GM21723 (cell line): ENCODE measurements around the gene RBM48.
"Not testable (repeated sequence)": the region's sequence is repeated elsewhere in the genome, so short reads cannot be mapped to it uniquely, and the experiment has no call there.

ENCODE experiments used
- ATAC-seq: cut with Tn5 transposase; IDR thresholded peaks from one replicate; pipeline ENCODE4 v1.9.1; 2021; ENCODE audit warnings: mild to moderate bottlenecking, moderate library complexity; ENCODE audit not compliant: unreplicated experiment

RBM48 gene

DNA sequence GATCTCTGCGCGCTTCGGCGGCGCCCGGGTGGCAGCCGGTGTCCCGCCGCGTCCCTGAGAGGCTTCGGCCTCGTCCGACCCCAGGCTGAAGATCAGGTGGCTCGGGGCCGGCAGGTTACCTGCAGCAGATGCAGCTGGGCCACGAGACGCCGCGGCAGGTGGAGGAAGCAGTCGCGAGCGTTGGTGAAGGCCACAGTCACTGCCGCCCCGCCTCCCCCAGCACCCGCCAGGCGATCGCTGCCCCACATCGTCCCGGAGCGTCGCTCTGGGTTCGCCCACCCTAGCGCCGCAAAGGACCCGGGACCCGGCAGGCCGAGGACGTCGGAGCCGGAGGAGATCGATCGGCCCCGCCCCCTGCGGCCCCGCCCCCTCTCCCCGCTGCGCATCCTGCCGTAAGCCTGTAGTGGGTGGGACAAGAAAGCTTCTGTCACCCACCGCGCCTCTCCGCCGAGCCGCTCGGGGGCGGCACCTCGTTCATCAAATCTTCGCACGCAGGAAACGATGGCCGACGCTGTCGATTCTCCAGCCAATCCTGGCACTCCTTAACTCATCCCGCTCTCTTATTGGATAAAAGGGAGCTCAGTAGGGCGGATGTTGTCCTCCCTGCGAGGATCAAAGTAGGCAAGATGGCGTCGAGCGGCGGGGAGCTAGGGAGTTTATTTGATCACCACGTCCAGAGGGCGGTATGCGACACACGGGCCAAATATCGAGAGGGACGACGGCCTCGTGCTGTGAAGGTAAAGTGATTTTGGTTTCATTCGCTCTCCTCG is at the start of gene RBM48, which contains the start of gene PEX1:
Gene RBM48, plus strand, starts transcription at position 608 of the 770 bp plus-strand sequence. Its CDS starts 19 bp downstream, at position 627.
Gene PEX1, minus strand, starts transcription at position 333 of the 770 bp plus-strand sequence. Its CDS starts 85 bp downstream, at position 248.
- peak; percentile 94 for ATAC-seq

GRCh38 chr7:92479146-92479545 is 49.4 kb upstream of the RBM48 start:
- not testable (repeated sequence) for ATAC-seq

DNA sequence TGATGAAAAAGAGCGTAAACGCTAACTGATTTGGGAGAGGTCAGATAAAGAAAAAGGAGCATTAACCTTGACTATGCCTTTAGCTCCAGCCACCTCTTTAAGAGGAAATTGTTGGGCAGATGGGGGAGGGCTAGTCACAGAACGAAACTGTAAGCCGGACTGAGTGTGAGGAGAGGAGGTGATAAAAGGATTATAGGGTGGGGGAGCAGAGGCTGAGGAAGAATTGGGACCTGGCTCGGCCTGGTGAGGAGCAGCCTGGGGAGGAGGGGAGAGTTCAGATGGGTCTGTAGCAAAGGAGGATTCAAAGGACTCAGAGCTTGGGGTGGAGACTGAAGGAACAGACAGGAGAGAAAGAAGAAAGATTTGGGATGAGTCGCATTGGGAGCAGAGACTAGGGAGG is 45.0 kb upstream of the RBM48 start:
- ATAC-seq, result not testable (repeated sequence)

DNA sequence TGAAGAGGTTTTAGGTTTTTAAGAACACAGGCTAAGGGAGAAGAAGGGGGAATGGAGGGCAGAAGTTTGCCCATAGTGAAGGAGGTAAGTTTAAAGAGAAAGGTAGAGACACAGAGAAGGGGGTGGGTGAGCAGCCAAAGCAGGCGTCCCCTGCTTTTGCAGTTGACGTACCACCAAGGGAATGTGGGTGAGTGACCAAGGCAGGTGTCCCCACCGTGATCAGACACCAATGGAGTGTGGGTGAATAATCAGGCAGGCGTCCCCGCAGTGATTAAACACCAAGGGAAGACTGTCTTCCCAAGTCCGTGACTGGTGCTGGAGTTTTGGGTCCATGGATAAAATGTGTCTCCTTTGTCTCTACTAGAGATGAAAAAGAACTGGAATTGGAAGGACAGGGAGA is 44.4 kb upstream of the RBM48 start:
- ATAC-seq, result not testable (repeated sequence)

DNA sequence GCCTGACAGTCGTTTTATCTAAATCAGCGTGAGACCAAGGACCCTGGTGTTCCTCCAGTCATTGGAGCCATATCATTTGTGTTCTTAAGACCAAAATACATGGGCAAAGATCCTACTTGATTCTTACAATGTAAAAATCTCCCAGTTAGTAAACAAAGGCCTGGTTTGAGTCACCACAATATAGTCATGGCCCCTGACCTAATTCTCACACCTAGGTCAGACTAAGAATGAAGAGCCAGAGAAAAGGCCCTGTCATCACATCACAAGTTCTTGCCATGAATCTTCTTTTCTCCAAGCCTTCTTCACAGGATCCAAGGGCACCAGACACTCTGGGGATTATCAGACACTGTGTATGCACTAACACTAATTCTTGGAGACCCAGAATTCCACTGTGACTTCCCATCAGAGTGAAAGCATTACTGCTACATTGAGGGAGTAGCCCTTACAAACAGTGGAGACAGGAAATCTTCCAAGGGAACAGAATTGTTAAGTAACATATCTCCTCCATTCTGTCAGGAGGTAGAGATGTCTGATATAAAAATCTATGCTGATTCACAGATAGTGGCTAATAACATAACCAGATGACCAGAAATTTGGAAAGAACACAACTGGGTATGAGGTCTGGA is 43.2 kb upstream of the RBM48 start:
- ATAC-seq, result no peak

GRCh38 chr7:92485974-92486373 is 42.6 kb upstream of the RBM48 start:
- no peak for ATAC-seq

DNA sequence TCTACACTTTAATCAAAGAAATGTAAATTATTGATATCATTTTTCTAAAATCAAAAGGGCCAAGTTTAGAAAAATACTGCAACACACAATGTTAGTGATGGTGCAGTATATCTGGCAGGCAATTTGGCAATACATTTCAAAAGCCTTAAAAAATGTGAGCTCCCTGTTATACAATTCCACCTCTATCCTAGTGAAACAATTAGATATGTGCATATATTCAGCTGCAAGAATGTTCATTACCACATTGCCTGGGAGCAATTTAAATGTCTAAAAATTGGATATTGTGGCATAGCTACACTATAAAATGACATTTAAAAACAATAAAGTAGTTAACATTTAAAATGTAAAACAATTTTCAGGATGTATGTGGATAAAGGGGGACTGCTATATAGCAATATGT is 40.8 kb upstream of the RBM48 start:
- ATAC-seq, result no peak

DNA sequence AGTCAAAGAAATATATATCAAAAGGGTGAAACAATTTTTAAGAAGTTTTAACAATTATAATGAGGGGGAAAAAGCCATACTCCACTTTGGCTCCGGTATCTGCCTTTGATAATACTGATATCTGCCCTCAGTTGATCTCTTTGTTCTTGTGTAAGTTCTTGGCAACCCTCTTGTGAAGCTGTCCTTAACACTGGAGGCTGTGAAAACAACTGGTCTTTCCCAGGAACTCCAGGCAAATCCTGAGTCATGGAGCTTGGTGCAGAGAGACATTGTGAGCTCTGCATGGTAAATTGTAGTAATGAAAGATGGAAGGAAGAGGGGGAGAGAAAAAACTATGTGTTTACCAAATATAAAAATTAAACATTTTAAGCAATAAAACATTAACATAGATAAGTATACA is 39.0 kb upstream of the RBM48 start:
- no peak for ATAC-seq

DNA sequence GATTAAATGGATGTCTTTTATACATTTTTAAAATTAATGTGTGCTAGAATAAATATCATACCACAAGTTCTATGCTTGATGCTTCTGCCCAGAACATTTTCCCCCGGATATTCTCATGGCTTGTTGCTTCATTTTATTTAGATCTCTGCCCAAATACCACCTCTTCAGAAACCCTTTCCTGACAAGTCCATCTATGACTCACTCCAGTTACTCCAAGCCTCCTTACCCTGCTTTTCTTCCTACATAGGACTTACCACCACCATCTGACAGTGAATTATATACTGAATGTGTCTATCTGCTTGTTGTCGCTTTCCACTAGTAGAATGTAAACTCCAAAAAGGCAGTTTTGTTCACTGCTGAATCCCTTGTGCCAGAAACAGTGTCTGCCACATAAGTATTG is 31.7 kb upstream of the RBM48 start:
- no peak for ATAC-seq

- no peak for ATAC-seq
Measured at GRCh38 chr7:92498557-92498956, 30.0 kb upstream of the RBM48 start.

GRCh38 chr7:92503767-92504166 is 24.8 kb upstream of the RBM48 start:
- ATAC-seq, result no peak

DNA sequence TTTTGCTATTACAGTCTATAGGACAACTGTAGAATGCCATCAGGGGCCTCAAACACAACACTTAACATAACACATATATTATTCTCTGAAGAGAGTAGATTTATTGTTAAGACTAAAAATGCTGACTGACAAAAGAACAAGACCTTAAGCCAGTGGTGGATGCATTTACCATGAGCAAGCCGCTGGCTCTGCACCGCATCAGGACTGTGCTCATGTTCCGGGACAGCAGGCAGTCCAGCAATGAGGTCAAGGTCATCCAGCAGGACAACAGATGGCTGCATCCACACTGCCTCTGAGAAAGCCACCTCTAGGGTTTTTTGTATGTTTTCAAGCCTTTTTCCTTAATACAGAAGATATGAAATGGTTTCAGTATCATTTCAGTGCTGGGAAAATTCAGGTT is 24.0 kb upstream of the RBM48 start:
- no peak for ATAC-seq

DNA sequence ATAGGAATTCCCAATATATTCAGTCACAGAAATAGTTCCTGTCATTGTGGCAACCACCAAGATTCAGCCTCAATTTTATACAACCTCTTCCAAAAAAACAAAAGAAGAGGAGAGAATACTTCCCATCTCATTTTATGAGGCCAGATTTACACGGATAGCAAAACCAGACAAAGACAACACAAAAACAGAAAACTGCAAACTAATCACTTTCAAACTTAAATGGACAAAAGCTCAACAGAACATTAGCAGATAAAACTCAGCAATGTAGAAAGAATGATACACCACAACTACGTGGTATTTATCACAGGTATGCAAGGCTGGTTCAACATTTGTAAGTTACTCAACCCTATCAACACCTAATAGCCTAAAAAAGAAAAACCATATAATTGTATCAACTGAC is 22.2 kb upstream of the RBM48 start:
- ATAC-seq, result no peak

DNA sequence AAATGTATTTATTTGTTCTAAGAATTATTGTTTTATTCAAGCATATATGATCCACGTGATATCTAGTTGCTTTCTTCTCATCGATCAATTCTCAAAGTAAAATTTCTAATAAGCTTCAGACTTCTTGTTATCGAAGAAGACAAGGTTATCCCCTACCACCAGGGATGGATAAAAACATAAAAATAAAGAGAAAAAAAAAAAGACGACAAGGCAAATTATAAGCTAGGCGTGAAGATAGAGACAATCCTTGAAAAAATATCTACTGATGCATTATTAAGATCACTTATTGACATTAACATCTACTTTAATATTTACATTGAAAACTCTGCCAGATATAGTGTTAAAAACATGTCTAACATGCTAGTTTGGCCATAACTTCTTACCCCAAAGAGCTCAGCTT is 19.6 kb upstream of the RBM48 start:
- no peak for ATAC-seq

DNA sequence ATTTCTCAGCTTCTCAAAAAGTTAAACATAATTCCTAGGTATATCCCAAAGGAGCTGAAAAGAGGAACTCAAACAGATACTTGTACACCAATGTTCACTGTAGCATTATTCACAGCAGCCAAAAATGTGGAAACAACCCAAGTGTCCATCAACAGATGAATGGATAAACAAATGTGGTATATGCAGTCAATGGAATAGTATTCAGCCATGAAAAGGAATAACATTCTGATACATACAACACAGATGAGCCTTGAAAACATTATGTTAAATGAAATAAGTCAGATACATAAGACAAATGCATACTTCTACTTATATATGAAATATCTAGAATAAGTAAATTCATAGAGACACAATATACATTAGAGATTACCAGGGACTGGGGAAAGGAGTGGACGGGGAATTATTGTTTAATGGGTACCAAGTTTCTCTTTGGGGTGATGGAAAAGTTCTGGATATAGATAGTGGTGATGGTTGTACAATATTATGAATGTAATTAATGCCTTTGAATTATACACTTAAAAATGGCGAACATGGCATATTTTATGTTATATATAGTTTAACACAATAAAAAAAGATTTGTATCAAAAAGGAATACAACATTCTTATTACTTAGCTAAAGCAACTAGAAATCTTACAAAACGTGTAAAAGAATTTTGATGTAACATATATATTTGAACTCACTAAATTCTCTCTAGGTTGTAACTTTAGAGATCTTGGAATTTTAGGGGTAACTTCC is 15.3 kb upstream of the RBM48 start:
- ATAC-seq, result no peak

- no peak for ATAC-seq
Measured at GRCh38 chr7:92517631-92518030, 11.0 kb upstream of the RBM48 start.

DNA sequence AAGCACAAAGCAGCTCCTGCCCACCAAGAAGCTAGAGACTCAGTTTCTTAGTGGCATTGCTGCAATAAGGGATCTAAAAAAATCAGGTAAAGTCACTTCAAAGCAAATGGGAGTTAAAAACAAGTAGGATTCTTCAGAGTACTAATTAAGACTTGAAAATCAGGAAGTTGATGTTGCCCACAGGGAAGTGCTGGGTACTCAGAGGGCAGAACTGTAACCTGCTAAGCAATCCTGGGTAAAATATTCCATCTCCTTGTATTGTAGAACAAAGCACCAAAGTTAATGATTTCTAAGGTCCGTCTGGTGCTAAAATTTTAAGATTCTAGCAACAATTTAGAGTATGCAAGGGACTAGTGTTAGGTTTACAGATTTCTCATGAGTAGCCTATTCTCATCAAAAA is 8.6 kb upstream of the RBM48 start:
- ATAC-seq, result no peak

- ATAC-seq, result no peak
Measured at GRCh38 chr7:92523110-92523509, 5.5 kb upstream of the RBM48 start.

DNA sequence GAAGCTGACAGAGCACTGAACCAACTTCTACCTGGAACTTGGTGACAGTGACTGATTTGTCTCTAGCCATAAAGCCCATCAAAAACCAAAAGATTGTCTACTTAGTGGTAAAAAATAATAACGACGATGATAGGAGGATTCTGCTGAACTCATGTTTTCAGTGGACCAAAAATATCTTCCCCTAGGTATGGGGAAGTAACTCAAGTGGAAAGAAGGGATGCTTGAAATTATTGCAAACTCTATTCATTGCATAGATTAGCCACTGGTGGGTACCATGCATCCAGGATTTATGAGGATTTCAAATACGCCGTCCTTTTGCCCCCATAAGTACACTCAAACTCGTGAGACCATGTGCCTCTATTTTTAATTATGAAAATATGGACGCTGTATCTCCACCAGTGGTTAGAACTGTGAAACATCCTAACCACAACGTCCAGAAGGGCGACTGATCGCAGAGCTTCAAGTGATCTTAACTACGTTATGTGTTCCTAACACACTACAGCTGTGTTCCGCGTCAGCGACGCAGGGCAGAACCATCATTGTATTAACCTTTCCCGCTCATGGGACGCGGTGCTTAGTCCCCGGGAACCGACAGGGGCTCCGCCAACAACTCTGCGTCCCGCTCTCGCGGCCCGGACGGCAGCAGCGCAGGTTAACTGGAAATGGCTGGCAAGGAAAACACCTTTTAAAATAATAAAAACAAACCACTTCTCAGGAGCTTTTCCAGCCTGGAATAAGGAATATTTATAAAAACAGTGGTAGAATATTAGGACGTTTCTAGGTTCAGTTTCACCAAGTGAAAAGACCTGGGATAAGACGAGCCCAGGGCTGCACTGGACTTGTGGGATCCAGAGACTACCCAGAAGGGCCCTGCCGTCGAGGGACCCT is 1.1 kb upstream of the RBM48 start:
- peak; percentile 40 for ATAC-seq

DNA sequence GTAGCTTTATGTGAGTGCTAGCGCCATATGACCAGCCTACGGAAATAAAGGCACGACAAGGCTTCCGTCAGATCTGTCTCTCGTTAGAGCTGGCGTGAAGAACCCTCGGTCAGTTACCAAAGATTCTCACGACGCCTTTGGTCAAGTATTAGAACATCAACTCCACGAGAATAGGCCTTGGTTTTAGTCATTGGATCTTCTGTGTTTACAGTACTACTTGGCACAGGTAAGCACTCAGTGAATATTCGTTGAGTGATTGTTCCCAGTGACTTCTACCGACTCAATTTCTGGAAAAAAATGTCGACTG is 316 bp downstream of the RBM48 start:
- peak; percentile 9 for ATAC-seq

DNA sequence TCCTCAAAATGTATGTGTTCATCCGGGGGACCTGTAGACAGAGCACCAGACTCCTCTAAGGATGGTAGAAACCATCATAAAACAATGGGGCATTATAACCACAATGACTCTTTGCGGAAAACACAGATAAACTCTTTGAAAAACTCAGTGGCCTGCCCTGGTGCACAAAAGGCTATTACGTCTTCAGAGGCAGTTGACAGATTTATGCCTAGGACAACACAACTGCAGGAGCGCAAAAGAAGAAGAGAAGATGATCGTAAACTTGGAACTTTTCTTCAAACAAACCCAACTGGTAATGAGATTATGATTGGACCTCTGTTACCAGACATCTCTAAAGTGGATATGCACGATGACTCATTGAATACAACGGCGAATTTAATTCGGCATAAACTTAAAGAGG is 6.0 kb downstream of the RBM48 start:
- no peak for ATAC-seq
